HG03571 (cell line): ENCODE results near the gene ALPL.
"Not testable (repeated sequence)": the region's sequence is repeated elsewhere in the genome, so short reads cannot be mapped to it uniquely, and the experiment has no call there.

Experiments used
- ATAC-seq: cut with Tn5 transposase; IDR thresholded peaks from one replicate; pipeline ENCODE4 v1.9.1; 2021; ENCODE audit not compliant: unreplicated experiment

Gene ALPL

GRCh38 chr1:21553116-21553926, 44.1 kb downstream of the ALPL start:
- no peak for ATAC-seq

GRCh38 chr1:21559788-21560567, 50.8 kb downstream of the ALPL start:
- ATAC-seq, result no peak

DNA sequence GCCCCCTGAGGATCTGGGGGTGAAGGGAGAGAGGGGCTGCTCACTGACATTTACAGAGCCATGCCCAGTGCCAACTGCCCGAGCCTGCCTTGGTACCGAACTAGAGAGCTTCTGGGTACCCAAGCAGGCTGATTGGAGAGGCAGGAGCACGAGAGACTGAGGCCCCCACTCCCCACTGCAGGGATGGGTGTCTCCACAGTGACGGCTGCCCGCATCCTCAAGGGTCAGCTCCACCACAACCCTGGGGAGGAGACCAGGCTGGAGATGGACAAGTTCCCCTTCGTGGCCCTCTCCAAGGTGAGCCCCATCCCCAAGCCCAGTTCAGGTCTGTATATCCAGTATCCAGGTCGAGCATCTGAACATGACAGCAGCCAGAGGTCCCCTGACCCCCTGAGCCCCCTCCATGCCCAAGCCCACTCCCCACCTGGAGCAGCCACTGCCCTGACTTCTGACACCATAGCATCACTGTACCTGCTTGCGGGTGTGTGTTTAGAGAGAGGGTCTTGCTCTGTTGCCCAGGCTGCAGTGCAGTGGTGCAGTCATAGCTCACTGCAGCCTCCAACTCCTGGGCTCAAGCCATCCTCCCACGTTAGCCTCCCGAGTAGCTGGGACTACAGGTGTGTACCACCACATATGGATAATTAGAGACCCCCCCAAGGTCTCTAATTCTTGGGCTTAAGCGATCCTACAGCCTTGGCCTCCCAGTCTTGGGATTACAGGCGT, 51.9 kb downstream of the ALPL start:
- no peak for ATAC-seq

DNA sequence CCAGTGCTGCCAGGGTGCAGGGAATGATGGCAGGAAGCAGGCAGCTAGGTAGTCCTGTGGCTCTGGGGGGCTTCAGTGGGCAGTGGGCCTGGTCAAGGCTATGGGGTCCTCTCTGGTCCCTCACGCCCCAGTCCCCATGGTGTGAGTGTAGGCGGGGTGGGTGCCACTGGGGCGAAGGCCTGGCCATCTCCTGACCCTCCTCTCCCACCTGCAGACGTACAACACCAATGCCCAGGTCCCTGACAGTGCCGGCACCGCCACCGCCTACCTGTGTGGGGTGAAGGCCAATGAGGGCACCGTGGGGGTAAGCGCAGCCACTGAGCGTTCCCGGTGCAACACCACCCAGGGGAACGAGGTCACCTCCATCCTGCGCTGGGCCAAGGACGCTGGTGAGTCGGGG, 53.7 kb downstream of the ALPL start:
- no peak for ATAC-seq

DNA sequence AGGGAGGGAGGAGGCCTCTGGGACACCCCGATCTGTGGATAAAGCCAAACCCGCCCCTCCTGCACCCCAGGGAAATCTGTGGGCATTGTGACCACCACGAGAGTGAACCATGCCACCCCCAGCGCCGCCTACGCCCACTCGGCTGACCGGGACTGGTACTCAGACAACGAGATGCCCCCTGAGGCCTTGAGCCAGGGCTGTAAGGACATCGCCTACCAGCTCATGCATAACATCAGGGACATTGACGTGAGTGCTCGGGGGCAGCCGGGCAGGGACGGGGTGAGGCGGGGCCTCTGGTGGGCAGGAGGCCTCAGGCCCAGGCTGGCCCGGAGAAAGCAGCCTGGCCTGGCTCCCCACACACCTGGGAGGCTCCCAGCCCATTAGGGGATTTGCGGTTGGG, 54.7 kb downstream of the ALPL start:
- ATAC-seq, result no peak

GRCh38 chr1:21564521-21565095, 55.4 kb downstream of the ALPL start:
- ATAC-seq, result no peak

- no peak for ATAC-seq
Observed at GRCh38 chr1:21565285-21565684, 56.1 kb downstream of the ALPL start.

- ATAC-seq, result not testable (repeated sequence)
Observed at GRCh38 chr1:21566361-21566760, 57.1 kb downstream of the ALPL start.

DNA sequence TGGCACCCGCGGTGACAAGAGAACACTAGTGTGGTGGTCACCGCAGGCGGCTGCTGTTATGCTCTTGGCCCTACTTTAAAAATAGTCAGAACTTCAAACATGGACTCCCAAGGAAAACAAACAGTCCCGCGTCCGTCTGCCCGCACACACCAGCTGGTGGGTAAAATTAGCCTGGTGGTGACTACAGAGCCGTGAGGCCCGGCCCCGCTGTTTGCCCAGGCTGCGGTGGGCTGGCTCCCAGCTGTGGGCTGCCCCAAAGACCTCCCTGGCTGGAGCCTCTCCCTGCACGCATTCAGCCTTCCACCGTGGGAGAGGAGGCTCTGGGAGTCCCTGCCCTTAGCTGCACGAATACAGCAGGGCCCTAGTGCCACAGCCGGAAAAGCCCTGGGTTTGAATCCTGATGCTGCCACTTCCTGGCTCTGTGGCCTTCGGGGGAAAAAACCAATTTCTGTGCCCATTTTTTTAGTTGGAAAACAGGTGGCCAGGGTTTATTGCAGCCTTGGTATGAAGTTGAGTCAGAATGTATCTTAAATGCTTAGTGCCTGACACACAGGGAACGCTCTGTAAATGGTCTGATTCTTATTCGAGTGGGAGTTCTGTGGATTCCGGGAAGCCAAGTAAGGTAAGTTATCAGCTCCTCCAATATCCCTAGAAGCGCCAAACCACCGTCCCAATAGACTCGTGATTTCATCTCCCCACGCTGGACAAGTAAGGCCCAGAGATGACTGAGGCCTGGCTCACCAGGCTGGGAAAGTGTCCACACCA, 58.2 kb downstream of the ALPL start:
- no peak for ATAC-seq

GRCh38 chr1:21568006-21568746, 59.0 kb downstream of the ALPL start:
- ATAC-seq, result no peak

DNA sequence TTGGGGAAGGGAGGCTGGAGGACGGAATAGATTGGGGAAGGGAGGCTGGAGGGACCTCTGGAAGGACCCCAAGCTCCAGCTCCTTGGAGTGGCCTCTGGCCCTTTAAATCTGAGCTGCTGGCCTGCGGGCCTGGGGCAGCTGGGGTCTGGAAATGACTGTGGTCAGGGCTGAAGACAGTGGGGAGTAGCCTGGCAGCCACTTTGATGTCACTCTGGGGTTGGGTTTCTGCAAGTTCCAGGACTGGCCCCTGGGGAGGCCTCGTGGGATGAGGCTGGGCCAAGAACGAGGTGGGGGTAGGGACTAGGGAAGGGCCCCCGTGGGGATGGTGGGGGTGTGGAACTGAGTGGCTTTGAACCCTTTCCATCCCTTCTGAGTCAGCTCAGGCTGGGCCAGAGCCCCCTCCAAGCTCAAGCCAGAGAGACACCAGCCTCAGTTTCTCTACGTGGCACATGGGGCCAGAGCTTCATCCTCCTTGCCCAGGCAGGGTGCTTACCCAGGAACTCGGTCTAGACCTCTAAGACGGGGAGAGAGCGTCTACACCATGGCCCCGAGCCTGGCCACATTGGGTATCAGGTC, 59.7 kb downstream of the ALPL start:
- ATAC-seq, result no peak

GRCh38 chr1:21569820-21570527, 60.8 kb downstream of the ALPL start:
- ATAC-seq, result no peak

GRCh38 chr1:21570528-21570875, 61.3 kb downstream of the ALPL start:
- no peak for ATAC-seq

DNA sequence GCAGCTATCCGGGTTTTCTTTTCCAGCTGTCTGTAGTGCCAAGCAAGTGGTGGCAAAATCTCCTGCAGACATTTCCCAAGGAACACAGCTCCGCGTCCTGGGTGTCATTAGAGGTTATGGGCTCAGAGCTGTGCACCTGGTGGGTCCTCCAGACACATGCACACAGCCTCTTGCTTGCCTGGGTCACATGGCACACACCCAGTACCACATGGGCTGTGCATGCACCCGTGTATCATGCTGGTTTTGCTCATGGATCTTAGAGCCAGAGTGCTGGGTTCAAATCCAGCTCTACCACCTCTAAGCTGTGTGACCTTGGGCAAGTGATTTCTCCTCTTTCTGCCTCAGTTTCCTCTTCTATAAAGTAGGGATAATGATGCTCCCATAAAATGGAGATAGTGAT, 61.7 kb downstream of the ALPL start:
- no peak for ATAC-seq

DNA sequence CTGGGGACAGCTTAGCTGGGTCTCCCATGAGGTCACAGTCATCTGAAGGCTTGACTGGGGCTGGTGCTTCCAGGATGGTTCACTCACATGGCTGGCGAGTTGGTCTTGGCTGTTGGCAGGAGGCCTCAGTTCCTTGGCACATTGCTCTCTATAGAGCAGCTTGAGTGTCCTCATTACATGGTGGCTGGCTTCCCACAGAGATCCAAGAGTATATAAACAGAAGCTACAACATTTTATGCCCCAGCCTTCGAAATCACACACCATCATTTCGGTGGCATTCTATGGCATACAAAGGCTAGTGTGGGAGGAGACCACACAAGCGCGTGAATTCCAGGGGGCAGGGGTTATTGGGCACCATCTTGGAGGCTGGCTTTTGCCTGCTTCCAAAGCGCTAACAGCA, 63.0 kb downstream of the ALPL start:
- ATAC-seq, result no peak

DNA sequence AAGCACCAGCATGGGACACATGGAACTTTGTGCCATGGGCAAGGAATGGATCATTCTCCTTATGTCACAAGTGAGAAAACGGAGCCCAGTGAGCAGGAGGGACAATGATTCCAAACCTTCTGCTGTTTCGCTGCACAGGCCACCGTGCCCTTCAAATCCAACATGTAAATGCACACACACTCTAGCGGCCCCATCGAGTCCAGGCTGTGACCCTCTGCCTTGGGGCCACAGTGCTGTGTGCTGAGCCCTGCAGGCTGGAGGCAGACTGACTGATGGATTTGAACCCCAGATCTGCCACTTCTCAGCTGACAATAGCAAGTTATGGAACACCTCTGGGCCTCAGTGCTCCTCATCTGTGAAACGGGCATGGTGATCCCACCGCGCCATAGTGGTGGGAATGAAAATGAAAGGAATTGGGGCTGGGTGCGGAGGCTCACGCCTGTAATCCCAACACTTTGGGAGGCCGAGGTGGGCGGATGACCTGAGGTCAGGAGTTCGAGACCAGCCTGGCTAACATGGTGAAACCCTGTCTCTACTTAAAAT, 63.6 kb downstream of the ALPL start:
- ATAC-seq, result no peak

GRCh38 chr1:21573475-21573874, 64.3 kb downstream of the ALPL start:
- no peak for ATAC-seq

DNA sequence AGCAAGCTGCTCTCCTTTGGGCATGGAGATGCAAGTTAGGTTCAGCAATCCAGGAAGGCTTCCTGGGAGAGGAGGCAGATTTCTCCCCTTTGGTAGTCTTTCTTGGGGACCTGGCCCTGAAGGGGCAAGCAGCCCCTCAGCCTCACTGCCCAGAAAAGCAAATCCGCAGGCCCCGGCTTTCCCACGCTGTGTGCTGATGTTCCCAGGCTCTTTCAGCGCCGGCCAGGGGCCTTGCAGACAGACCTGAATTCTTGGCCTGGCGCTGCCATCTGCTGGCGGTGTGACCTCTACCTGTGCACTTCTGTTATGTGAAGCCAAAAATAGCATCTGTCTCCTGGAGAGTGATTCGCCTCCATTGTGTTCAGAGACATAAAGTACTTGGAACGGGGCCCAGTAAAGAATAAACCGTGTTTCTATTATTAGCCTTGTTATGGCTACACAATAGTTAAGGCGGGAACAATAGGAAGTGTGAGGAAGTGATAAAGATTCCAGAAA, 64.8 kb downstream of the ALPL start:
- ATAC-seq, result no peak
